ENCODE measurements around the gene UPK2.
A peak's percentile ranks its signal among the peaks of the same experiment; 100 is the strongest.

The UPK2 gene

DNA sequence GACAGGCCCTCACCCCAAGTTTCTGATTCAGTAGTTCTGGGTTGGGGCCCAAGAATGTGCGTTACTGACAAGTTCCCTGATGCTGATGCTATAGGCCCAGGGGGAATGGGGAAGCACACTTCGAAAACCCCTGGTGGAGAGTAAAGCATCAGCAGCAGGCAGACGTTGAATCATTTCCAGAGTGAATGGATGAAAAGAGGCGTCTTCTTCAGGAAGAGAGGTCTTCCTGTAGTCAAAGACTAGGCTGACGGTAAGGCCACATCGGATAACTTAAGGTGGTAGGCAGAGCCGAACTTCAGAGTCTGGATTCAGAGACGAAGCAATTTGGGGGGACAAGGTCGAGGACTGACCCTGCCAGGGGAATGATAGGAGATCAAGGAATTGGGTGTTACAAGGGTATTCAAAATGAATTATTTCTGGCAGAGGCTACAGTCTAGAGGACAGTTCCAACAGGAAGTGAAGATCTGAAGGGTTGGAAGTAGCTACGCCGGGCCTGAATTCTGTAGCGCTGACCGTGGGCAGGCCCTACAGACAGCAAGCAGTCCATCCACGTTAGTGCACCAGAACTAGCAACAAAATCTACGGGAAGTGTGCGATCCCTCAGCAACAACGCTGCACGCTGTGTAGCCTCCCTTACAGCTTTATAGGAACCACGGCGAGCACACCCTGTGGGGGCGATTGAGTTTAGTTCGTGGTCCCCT lies 41.0 kb downstream of the UPK2 start:
- DNase-seq, result peak; percentile 7

DNA sequence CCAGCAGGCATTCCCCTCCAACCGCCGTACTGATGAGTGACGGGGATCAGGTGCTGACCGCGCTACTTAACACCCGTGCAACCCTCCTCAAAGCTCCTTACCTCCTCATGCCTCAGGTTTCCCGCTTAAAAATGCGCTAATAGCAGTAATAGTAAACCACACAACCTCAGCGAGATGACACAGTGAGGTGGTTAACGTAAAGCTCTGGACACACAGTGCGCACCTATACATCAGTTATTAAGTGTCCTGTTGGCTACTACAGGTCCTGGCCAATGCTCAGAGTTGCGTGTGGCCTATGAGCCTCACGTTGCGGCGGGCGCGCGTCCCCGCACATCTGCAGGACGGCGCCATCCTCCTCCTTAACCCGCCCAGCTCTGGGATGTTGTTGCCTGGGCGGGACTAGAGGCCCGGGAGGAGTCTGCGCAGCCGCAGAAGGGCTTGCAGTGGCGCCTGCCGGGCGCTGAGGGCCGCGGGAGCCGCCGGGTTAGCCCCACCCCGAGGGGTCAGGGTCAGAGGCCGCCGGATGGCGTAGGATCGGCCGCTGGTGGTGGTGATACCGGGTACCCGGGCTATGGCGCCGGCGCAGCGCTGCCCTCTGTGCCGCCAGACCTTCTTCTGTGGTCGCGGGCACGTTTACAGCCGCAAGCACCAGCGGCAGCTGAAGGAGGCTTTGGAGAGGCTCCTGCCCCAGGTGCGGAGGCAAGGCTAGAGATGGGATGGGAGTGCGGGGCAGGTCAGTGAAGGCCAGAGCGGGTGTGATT lies 41.7 kb downstream of the UPK2 start, which contains the start of gene CENATAC:
Gene CENATAC, plus strand, starts transcription at position 512 of the 761 bp plus-strand sequence. Its CDS starts 60 bp downstream, at position 572.
- peak; percentile 94 for DNase-seq

DNA sequence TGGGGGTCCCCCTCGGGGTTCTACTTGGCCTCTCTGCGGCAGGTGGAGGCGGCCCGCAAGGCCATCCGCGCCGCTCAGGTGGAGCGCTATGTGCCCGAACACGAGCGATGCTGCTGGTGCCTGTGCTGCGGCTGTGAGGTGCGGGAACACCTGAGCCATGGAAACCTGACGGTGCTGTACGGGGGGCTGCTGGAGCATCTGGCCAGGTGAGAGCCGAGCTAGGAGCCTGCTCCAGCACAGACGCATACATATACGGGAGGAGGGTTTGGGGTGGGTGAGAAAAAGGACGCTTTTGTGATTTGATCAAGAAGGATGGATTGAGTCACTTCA lies 42.3 kb downstream of the UPK2 start:
- no peak for DNase-seq

DNA sequence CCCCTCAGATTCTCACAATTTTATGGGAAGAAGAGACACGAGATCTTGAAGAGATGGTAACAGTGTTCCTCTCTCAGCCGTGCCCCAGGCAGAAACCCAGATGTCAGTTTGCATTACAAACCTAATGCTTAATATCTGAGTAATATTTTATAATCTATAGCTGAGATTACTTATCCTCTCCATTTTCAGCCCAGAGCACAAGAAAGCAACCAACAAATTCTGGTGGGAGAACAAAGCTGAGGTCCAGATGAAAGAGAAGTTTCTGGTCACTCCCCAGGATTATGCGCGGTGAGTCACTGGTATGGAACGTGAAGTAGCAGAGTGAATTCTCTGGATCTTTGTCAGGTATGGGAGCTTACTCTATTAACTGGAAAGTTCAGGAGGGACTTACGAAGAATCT lies 42.7 kb downstream of the UPK2 start:
- DNase-seq, result no peak

DNA sequence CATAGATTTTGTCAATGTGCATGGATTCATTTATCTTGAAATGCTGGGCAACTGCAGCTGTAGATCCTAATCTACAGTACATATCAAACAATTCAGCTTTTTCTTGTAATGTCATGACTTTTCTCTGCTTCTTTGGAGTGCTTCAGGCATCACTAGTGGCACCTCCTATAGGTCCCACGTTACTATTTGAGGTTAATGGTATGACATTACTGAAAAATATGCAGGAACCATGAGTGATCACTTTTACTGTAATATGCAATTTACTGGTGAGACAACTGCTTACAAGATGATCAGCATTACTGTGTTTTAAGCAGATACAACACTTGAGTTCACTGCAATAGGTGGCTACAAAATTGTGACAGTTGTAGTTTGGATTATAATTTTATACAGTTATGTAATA lies 44.8 kb downstream of the UPK2 start:
- DNase-seq, result no peak

DNA sequence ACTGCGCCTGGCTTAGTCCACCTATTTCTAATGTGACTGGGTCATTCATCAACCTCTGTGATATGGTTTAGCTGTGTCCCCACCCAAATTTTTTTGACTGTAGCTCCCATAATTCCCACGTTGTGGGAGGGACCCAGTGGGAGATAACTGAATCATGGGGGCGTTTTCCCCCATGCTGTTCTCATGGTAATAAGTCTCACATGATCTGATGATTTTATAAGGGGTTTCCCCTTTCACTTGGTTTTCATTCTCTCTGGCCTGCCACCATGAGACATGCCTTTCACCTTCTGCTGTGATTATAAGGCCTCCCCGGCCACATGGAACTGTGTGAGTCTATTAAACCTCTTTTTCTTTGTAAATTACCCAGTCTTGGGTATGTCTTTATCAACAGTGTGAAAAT lies 50.6 kb downstream of the UPK2 start:
- DNase-seq, result no peak

Data from activated effector memory CD4-positive, alpha-beta T cell treated with Interleukin-2 at 50 U/mL for 16 hours (primary cell).